Measurements from ENCODE around the gene SLC13A3.

The SLC13A3 gene

DNA sequence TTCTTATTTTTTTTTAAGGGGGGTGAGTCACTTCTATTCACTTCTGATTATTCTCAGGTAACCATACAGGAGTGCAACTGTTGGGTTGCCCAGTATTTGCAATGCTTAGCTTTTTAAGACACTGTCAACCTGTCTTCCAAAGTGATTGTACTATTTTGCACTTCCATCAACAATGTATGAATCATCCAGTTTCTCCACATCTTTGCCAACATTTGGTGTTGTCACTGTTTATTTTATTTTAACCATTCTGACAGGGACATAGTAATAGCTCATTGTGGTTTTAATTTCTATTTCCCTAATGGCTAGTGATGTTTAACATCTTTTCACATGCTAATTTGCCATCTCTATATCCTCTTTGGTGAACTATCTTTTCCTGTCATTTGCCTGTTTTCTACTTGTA, 1.4 kb upstream of the SLC13A3 start:
- no peak for DNase-seq (ENCODE audit: low read depth)

DNA sequence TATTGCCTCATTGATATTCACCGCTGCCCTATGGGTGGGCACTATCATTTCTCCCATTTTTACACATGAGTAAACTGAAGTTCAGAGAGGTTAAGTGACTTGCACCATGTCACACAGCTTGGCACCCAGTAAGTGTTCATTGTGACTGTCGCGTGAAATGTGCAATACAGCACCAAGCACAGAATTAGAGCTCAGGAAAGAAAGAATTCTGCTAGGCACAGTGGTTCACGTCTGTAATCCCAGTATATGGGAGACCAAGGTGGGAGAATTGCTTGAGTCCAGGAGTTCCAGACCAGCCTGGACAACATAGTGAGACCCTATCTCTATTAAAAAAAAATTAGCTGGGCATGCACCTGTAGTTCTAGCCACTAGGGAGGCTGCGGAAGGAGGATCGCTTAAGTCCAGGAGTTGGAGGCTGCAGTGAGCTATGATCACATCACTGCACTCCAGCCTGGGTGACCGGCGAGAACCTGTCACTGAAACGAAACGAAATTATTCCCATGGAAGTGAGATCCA, 626 bp downstream of the SLC13A3 start:
- DNase-seq (ENCODE audit: low read depth) = no peak

DNA sequence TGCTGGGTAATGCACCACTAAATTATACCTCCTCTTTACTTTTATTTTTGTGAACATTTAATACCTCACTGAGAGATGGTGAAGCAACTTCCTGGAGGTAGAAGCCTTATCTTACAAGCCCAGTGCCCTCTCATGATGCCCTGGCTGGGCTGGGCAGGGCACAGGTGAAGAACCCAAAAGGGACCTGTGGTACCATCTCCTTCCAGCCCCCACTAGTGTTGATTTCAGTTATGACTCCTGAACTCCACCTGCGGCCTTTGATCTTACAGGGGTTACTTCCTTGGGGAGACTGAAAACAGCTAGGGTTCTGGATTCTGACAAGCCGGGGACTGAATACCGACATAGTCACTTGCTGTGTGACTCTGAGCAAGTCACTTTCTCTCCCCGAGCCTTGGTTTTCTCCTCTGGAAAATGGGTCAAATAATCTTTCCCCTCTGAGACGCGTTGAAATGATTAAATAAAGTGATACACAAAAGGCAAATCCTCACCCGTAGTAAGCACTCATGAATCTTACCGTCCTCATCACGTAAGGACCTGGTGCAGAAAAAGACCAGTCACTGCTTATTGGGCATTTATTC, 1.2 kb downstream of the SLC13A3 start:
- DNase-seq (ENCODE audit: low read depth) = no peak

DNA sequence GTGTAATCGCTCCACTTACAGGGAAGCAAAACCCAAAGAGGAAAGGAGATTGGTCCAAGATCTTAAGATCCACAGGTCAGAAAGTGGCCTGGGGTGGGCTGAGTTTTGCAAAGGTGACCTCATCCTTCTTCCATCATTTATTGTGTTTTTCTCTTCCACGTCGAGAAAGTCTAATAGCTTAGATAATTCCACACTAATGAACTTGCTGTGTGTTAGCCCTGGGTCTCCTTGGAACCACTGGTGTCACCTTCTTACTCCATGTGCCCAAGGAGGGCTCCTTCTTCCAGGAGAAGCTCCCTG, 1.7 kb downstream of the SLC13A3 start:
- DNase-seq (ENCODE audit: low read depth) = no peak

DNA sequence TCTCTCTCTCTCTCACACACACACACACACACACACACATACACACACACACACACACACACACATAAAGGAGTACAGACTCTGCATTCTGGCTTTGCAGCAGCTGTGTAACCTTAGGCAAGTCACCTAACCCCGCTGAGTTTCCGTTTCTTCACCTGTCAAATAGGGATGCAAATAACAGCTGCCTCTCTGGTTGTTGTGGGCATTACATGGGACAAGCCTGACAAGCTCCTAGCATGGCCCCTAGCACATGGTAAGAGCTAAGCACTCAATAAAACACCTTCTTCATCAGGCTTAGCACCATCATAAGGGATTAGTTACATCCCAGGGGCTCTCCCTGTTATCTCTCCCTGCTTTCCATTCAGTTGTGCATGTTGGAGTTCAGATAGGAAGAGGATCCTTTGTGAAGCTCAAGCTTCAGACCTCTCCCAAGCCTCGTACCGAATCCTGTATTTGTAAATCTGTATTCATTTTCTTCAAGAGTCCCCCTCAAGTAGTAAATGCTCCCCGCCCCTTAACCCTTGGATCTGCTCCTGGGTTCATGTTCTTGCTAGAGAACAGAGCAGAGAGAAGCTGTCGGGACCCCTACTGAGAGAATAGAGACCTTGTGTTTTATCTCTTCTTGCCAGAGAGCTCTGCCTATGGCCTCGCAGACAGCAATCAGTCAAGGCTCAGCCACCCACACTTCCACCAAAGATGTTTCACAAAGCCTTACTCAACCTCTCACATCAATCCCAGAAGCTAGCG, 2.2 kb downstream of the SLC13A3 start:
- no peak for DNase-seq (ENCODE audit: low read depth)

DNA sequence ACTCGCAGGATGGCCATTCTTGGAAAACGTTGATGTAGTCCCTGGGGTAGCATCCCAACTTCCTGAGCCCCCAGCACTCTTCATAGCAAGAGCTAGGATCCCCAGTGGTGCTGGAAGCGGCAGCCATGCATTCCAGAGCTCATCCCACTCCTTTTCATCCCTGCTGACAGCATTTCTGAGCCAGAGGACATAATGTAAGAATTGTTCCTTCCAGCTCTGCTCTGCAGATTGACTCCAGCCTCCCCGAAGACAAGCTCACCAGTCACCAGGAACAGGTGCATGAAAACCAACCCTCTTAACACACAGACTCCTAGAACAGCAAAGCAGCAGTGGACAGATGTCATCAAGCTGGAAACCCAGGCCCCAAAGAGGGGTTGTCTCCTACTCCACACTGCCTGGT, 3.8 kb downstream of the SLC13A3 start:
- no peak for DNase-seq (ENCODE audit: low read depth)

DNA sequence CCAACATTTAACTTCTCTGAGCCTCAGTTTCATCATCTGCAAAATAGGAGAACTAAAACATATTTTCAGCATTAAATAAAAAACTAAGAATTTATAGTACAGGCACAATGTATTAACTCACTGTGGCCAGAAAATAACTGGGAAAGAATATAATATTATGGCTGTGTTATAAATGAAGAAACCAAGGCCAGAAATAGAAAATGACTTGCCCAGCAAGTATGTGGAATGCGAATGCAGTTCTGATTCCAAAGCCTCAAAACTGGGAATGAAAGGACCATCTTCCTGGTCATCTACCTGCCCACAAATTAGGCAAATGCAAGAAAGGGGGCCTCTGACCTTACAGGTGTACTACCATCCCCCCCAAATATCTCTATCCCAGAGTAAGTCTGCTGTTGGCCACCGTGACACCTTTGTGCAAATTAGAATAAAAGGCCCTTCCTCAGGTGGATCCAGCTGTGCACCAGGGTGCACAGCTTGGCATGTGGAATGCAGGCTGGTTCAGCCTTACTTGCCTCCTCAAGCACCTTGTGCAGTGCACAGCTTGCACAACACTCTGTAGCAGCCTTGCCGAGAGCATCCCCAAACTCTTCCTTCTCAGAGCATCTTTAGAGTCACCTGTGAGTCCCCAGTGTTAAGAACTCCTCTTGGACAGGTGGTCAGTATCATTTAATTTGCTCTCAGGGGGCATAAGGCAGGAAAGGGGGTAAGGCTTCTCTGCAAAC, 4.4 kb downstream of the SLC13A3 start:
- DNase-seq (ENCODE audit: low read depth) = no peak

DNA sequence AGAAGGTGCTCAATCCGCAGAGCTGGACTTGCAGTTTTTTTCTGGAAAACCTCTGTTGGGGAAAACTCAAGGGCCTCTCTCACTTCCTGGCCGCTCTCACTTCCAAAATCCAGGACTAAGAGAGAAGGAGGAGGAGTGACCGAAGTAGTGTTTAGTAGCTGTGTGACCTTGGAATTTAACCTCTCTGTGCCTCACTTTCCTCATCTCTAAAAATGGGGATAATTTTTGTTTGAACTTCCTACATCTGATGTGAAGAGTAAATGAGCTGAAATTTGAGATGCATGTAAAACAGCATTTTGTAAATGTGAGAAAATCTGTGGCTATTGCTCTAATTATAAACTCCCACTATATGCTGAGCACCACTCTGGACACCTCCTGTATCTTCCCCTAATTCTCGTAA, 5.1 kb downstream of the SLC13A3 start:
- DNase-seq (ENCODE audit: low read depth) = no peak

DNA sequence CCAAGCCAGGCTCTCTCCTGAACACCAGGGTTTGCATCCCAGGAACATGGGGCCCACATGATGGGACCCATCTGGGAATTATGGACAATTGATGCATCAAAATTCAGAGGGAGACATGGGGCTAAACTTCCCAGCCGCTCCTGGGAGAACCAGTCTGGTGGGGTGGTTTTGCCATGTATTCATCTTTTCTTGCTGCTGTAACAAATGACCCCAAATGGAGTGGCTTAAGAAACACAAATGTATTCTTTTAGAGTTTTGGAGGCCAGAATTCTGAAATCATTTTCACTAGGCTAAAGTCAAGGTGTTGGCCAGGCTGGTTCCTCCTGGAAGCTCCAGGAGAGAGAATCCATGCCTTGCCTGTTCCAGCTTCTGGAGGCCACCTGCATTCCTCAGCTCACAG, 6.5 kb downstream of the SLC13A3 start:
- no peak for DNase-seq (ENCODE audit: low read depth)

- no peak for DNase-seq (ENCODE audit: low read depth)
Measured at GRCh38 chr20:46644160-46644559, 7.1 kb downstream of the SLC13A3 start.

DNA sequence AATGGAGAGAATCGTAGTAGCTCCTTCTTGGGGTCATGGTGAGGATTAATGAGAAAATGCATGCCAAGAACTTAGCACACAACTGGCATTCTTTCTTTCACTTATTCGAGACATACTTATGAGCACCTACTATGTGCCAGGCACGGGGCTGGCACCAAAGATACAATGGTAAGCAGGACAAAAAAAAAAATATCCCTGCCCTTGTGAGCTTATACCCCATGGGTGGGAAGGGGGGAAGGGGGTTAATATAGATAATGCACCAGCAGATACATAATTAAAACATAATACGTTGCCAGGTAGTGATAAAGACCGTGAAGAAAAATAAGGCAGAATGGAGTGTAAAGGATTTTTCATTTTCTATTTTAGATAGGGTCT, 8.3 kb downstream of the SLC13A3 start:
- no peak for DNase-seq (ENCODE audit: low read depth)

- DNase-seq (ENCODE audit: low read depth) = no peak
Measured at GRCh38 chr20:46642265-46642968, 8.8 kb downstream of the SLC13A3 start.

- DNase-seq (ENCODE audit: low read depth) = no peak
Measured at GRCh38 chr20:46641424-46641823, 9.8 kb downstream of the SLC13A3 start.

DNA sequence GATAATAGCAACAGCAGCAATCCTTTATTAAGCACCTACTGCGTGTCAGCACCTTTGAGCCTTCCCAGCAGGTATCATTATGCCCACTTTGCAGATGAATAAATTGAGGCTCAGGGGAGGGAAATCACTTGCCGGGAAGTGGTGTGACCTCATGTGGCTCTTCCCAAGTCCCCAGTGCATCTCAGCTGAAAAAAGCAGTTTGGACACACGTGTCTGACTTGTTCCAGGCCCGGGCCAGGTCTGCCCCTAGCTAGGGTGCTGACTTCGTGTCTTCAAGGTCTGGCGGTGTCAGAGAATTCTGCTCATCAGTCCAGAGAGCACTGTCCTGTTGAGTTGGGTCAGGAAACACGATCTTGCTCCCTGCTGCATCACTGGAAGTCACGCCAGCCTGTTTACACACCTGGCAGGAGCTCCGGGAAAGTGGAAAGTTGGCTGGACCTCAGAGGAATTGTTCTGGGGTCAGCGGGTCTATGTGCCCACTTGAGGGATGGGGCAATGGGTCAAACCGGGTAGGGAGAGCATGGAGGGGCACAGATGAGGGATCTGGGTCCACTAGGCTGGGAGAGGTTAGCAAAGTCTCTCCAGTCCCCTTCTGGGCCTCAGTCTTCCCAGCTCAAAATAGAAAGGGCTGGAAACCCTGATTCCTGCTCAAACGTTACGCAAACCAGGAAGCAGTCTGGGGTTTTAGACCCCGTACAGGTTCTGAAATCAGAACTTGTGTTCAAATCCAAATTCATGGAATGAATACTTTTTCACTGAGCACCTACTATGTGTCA, 10.5 kb downstream of the SLC13A3 start:
- DNase-seq (ENCODE audit: low read depth) = no peak

- DNase-seq (ENCODE audit: low read depth) = no peak
Measured at GRCh38 chr20:46640044-46640443, 11.2 kb downstream of the SLC13A3 start.

DNA sequence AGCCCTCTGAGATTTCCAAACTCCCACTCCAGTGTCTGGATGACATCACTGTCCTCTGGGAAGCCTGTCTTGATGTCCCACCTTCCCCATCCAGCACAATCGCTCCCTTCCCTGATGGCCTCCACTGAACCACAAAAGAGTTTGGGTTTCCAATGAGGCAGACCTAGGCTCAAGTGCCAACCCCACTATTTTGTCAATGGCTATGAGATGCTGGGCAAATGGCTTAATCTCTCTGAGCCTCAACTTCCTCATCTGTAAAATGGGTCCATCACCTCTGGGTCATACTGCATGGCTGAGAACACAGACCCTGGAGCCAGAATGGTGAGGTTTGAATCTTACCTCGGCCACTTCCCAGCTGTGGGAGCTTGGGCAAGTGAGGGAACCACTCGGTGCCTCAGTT, 11.7 kb downstream of the SLC13A3 start:
- no peak for DNase-seq (ENCODE audit: low read depth)

GRCh38 chr20:46638898-46639274, 12.4 kb downstream of the SLC13A3 start:
- no peak for DNase-seq (ENCODE audit: low read depth)

DNA sequence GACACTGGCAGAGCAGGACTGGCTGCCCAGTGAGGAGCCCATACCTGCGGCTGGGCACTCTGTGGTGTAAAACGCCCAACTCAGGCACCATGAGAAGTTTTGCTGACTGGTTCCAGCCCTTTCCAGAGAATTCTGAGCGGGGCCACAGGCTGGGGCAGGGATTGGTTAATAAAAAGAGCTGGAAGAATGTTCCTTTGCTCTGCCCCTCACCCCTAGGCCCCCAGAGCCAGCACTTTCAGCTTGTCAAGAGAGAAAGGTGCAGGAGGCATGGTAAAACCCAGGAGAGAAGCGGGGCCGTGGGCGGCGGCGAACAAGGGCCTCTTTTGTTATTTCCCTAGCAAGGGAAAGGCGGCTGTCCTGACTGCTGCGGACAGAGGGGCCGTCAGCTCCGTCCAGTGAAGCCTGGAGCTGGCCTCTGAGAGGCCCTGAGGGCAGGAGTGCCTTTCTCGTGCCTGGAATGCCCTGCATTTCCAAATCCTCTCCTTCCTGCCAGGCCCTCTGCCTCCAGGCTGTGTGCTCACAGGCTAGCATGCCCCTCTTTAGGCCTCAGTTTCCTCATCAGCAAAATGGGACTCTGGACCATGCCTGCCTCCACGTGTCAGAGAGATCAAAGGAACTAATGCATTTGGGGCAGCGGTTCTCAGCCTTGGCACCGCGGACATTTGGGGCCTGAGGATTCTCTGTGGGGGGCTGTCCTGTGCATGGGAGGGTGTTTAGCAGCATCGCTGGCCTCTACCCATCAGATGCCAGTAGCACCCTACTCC, 12.9 kb downstream of the SLC13A3 start:
- no peak for DNase-seq (ENCODE audit: low read depth)

DNA sequence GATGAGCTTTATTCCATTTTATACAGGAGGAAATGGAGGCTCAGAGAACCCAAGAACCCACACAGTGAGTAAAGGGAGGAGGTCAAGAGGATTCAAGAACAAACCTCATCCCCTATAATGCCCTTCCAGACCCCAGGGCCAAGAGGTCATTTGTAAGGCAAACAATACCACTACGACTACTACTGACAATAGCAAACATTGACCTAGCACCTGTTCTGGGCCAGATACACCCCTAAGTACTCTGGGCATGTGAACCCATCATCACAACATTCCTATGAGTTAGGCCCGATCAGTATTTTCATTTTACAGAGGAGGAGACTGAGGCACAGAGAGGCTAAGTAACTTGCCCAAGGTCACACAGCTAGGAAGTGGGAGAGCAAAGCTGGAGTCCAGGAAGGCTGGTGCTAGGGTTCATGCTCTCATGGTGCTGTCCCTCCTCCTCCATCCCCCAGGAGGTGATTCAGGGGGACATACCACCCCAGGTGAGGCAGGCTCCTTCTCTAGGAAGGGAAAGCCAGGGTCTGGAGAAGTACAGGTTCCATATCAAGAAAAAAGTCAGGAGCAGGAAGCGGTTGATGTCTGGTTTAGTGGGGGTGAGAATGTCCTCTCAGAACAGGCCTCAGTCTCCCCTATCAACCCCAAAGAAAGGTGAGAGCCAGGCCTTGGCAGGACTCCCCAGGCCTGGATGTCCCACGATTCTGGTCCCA, 13.7 kb downstream of the SLC13A3 start:
- DNase-seq (ENCODE audit: low read depth) = no peak

- DNase-seq (ENCODE audit: low read depth) = no peak
Measured at GRCh38 chr20:46637020-46637419, 14.2 kb downstream of the SLC13A3 start.

DNA sequence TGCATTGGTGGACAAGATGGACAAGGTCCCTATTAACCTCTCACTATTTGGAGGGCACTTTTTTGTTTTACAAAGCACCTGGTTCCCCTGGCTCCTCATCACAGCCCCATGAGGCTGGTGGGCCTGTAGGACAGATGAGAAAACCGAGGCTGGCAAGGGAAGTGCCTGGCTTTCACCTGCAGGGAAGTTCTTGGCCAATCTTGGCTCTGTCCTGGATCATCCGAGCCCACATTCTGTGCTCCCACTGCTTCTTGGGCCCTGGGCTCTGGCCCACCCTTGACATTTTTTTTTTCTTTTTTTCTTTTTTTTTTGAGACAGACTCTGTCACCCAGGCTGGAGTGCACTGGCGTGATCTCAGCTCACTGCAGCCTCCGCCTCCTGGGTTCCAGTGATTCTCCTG, 14.7 kb downstream of the SLC13A3 start:
- no peak for DNase-seq (ENCODE audit: low read depth)
